ENCODE results near the gene PCYOX1L. TPM values are rescaled to one million over a fixed set of nuclear protein-coding genes. Genes with fewer than 3 reads are reported as not detected.

PCYOX1L gene
- total and polyA plus RNA-seq, 4 experiments from 2014 or later, result 9.9 to 43.9 (median 28.0) TPM

- ChIA-PET POLR2A (ENCODE audit: partially characterized antibody) (interaction anchor here (0.9 to 1.5 kb wide), 6 partner anchors 15 to 69 kb away, joined by 3 to 9 read pairs (median 4); partner anchors contain the start of gene GRPEL2), CTCF (ENCODE audit: partially characterized antibody) (interaction anchor here (0.9 to 12.8 kb wide), 14 partner anchors 11 to 587 kb away, joined by 3 to 564 read pairs (median 4); partner anchors contain the start of genes GRPEL2 and PCYOX1L)
- no peak for DNase-seq
- intact Hi-C loops (cut with micrococcal nuclease), result loop anchor here (1.0 to 5.0 kb wide), 3 partner anchors 54 to 230 kb away; partner anchors contain the start of gene ABLIM3
- Histone ChIP-seq H3K36me3 (ENCODE audit: insufficient read depth, low read length) (no peaks in the 10 kb centered on the region), H3K4me1 (ENCODE audit: insufficient read depth, low read length) (peaks cover 12% of the 10 kb centered on the region), H3K27ac (ENCODE audit: low read depth, low read length) (no peak overlapping the region), H3K9me3 (ENCODE audit: control insufficient read depth in 1 of 2, low read length in 2 of 2) (no peaks in the 10 kb centered on the region), H3K27me3 (ENCODE audit: insufficient read depth, low read length) (no peaks in the 10 kb centered on the region), H3K4me3 (ENCODE audit: low read length in 2 of 2) (no peak overlapping the region)
- Mint-ChIP-seq H3K27me3 (no peaks in the 10 kb centered on the region), H3K36me3 (peaks cover 5 to 14% of the 10 kb centered on the region in 2 donors), H3K4me3 (no peak overlapping the region), H3K27ac (peak overlapping the region in 1 of 7 donors; percentile 63), H3K9me3 (peaks cover 0 to 1% (median 0%) of the 10 kb centered on the region in 8 donors), H3K4me1 (peaks cover 13 to 27% (median 19%) of the 10 kb centered on the region in 4 donors)
Measured at GRCh38 chr5:149370878-149371277, 13.0 kb downstream of the PCYOX1L start.

- CTCF ChIA-PET (ENCODE audit: partially characterized antibody), result interaction anchor here (0.6 to 12.8 kb wide), 26 partner anchors 10 to 587 kb away, joined by 3 to 564 read pairs (median 4); partner anchors contain the start of genes ABLIM3, GRPEL2 and PCYOX1L
- Histone ChIP-seq H3K27ac (ENCODE audit: low read depth, low read length) (no peak overlapping the region), H3K9me3 (ENCODE audit: control insufficient read depth in 1 of 2, low read length in 2 of 2) (no peaks in the 10 kb centered on the region), H3K4me3 (ENCODE audit: low read length in 2 of 2) (no peak overlapping the region), H3K27me3 (ENCODE audit: insufficient read depth, low read length) (no peaks in the 10 kb centered on the region), H3K4me1 (ENCODE audit: insufficient read depth, low read length) (peaks cover 12% of the 10 kb centered on the region), H3K36me3 (ENCODE audit: insufficient read depth, low read length) (no peaks in the 10 kb centered on the region)
- Mint-ChIP-seq H3K4me1 (peaks cover 13 to 27% (median 19%) of the 10 kb centered on the region in 4 donors), H3K4me3 (no peak overlapping the region), H3K27ac (peak overlapping the region in 2 of 7 donors; percentile 5 to 63), H3K27me3 (no peaks in the 10 kb centered on the region), H3K9me3 (peaks cover 0 to 1% (median 0%) of the 10 kb centered on the region in 8 donors), H3K36me3 (peaks cover 5 to 14% of the 10 kb centered on the region in 2 donors)
- intact Hi-C loops (cut with micrococcal nuclease), result loop anchor here (1.0 to 5.0 kb wide), 3 partner anchors 54 to 231 kb away; partner anchors contain the start of gene ABLIM3
- POLR2A ChIA-PET (ENCODE audit: partially characterized antibody), result interaction anchor here (0.9 to 1.5 kb wide), 8 partner anchors 11 to 69 kb away, joined by 3 to 9 read pairs (median 4); partner anchors contain the start of gene GRPEL2
- DNase-seq, result peak; percentile 63 to 67 (median 63)
Measured at GRCh38 chr5:149371296-149371962, 13.6 kb downstream of the PCYOX1L start.

GRCh38 chr5:149372076-149372795 lies 14.4 kb downstream of the PCYOX1L start:
- Histone ChIP-seq H3K4me3 (ENCODE audit: low read length in 2 of 2) (no peak overlapping the region), H3K4me1 (ENCODE audit: insufficient read depth, low read length) (peaks cover 8% of the 10 kb centered on the region), H3K27me3 (ENCODE audit: insufficient read depth, low read length) (no peaks in the 10 kb centered on the region), H3K9me3 (ENCODE audit: control insufficient read depth in 1 of 2, low read length in 2 of 2) (no peaks in the 10 kb centered on the region), H3K27ac (ENCODE audit: low read depth, low read length) (no peak overlapping the region), H3K36me3 (ENCODE audit: insufficient read depth, low read length) (no peaks in the 10 kb centered on the region)
- no peaks in the 10 kb centered on the region for H3K27me3 Mint-ChIP-seq
- H3K9me3 Mint-ChIP-seq, result peaks cover 0 to 1% (median 0%) of the 10 kb centered on the region in 8 donors
- intact Hi-C loops (cut with micrococcal nuclease), result loop anchor here (5.0 kb wide), 1 partner anchor 60 kb away; no protein-coding TSS in a partner anchor
- no peak for DNase-seq
- peaks cover 7 to 10% of the 10 kb centered on the region in 2 donors for H3K36me3 Mint-ChIP-seq
- ChIA-PET CTCF (ENCODE audit: partially characterized antibody) (interaction anchor here (0.6 to 12.8 kb wide), 27 partner anchors 9 to 247 kb away, joined by 3 to 564 read pairs (median 4); partner anchors contain the start of genes ABLIM3, GRPEL2 and PCYOX1L), POLR2A (ENCODE audit: partially characterized antibody) (interaction anchor here (1.1 to 1.5 kb wide), 6 partner anchors 12 to 68 kb away, joined by 3 to 9 read pairs (median 4); partner anchors contain the start of gene GRPEL2)
- no peak overlapping the region for H3K4me3 Mint-ChIP-seq
- no peak overlapping the region for H3K27ac Mint-ChIP-seq
- H3K4me1 Mint-ChIP-seq, result peaks cover 11 to 24% (median 18%) of the 10 kb centered on the region in 4 donors

- no peaks in the 10 kb centered on the region for H3K9me3 Mint-ChIP-seq
- H3K27me3 ChIP-seq (ENCODE audit: insufficient read depth, low read length), result no peaks in the 10 kb centered on the region
- peaks cover 1% of the 10 kb centered on the region for H3K4me1 ChIP-seq (ENCODE audit: insufficient read depth, low read length)
- CTCF ChIA-PET (ENCODE audit: partially characterized antibody), result interaction anchor here (0.9 to 12.8 kb wide), 12 partner anchors 9 to 232 kb away, joined by 3 to 564 read pairs (median 5); partner anchors contain the start of genes ABLIM3, GRPEL2 and PCYOX1L
- no peak overlapping the region for H3K4me3 ChIP-seq (ENCODE audit: low read length in 2 of 2)
- H3K27me3 Mint-ChIP-seq, result no peaks in the 10 kb centered on the region
- peaks cover 4 to 5% of the 10 kb centered on the region in 2 donors for H3K36me3 Mint-ChIP-seq
- H3K9me3 ChIP-seq (ENCODE audit: control insufficient read depth in 1 of 2, low read length in 2 of 2), result no peaks in the 10 kb centered on the region
- H3K36me3 ChIP-seq (ENCODE audit: insufficient read depth, low read length), result no peaks in the 10 kb centered on the region
- no peak overlapping the region for H3K27ac ChIP-seq (ENCODE audit: low read depth, low read length)
- no peak overlapping the region for H3K4me3 Mint-ChIP-seq
- POLR2A ChIA-PET (ENCODE audit: partially characterized antibody), result interaction anchor here (0.7 to 1.1 kb wide), 2 partner anchors 12 to 179 kb away, joined by 3 read pairs; no protein-coding TSS in a partner anchor
- H3K27ac Mint-ChIP-seq, result no peak overlapping the region
- intact Hi-C loops (cut with micrococcal nuclease), result loop anchor here (5.0 kb wide), 1 partner anchor 59 kb away; no protein-coding TSS in a partner anchor
- peaks cover 7 to 17% (median 12%) of the 10 kb centered on the region in 4 donors for H3K4me1 Mint-ChIP-seq
- DNase-seq, result no peak
Measured at GRCh38 chr5:149372932-149373331, 15.1 kb downstream of the PCYOX1L start.

GRCh38 chr5:149374303-149374702 lies 16.5 kb downstream of the PCYOX1L start:
- no peak overlapping the region for H3K4me3 Mint-ChIP-seq
- POLR2A ChIA-PET (ENCODE audit: partially characterized antibody), result no interaction called here
- no peaks in the 10 kb centered on the region for H3K9me3 Mint-ChIP-seq
- Histone ChIP-seq H3K27ac (ENCODE audit: low read depth, low read length) (no peak overlapping the region), H3K4me3 (ENCODE audit: low read length in 2 of 2) (no peak overlapping the region), H3K4me1 (ENCODE audit: insufficient read depth, low read length) (no peaks in the 10 kb centered on the region), H3K36me3 (ENCODE audit: insufficient read depth, low read length) (no peaks in the 10 kb centered on the region), H3K9me3 (ENCODE audit: control insufficient read depth in 1 of 2, low read length in 2 of 2) (no peaks in the 10 kb centered on the region), H3K27me3 (ENCODE audit: insufficient read depth, low read length) (no peaks in the 10 kb centered on the region)
- H3K27me3 Mint-ChIP-seq, result no peaks in the 10 kb centered on the region
- CTCF ChIA-PET (ENCODE audit: partially characterized antibody), result interaction anchor here (1.5 to 12.8 kb wide), 4 partner anchors 10 to 59 kb away, joined by 5 to 564 read pairs (median 172); partner anchors contain the start of genes GRPEL2 and PCYOX1L
- H3K36me3 Mint-ChIP-seq, result peaks cover 0 to 4% of the 10 kb centered on the region in 2 donors
- H3K27ac Mint-ChIP-seq, result no peak overlapping the region
- DNase-seq, result no peak
- peaks cover 3 to 7% (median 5%) of the 10 kb centered on the region in 4 donors for H3K4me1 Mint-ChIP-seq
- intact Hi-C loops (cut with micrococcal nuclease), result loop anchor here (5.0 kb wide), 1 partner anchor 58 kb away; no protein-coding TSS in a partner anchor

GRCh38 chr5:149374801-149375200 lies 17.0 kb downstream of the PCYOX1L start:
- Mint-ChIP-seq H3K36me3 (peaks cover 0 to 4% of the 10 kb centered on the region in 2 donors), H3K4me1 (peaks cover 3 to 7% (median 5%) of the 10 kb centered on the region in 4 donors), H3K4me3 (no peak overlapping the region), H3K27ac (no peak overlapping the region), H3K27me3 (no peaks in the 10 kb centered on the region), H3K9me3 (no peaks in the 10 kb centered on the region)
- intact Hi-C loops (cut with micrococcal nuclease), result loop anchor here (5.0 kb wide), 1 partner anchor 58 kb away; no protein-coding TSS in a partner anchor
- ChIA-PET POLR2A (ENCODE audit: partially characterized antibody) (no interaction called here), CTCF (ENCODE audit: partially characterized antibody) (interaction anchor here (0.7 to 12.8 kb wide), 7 partner anchors 23 to 60 kb away, joined by 3 to 564 read pairs (median 5); partner anchors contain the start of genes GRPEL2 and PCYOX1L)
- Histone ChIP-seq H3K27ac (ENCODE audit: low read depth, low read length) (no peak overlapping the region), H3K4me3 (ENCODE audit: low read length in 2 of 2) (no peak overlapping the region), H3K9me3 (ENCODE audit: control insufficient read depth in 1 of 2, low read length in 2 of 2) (no peaks in the 10 kb centered on the region), H3K4me1 (ENCODE audit: insufficient read depth, low read length) (no peaks in the 10 kb centered on the region), H3K27me3 (ENCODE audit: insufficient read depth, low read length) (no peaks in the 10 kb centered on the region), H3K36me3 (ENCODE audit: insufficient read depth, low read length) (no peaks in the 10 kb centered on the region)
- DNase-seq, result no peak
